DND-41 (cell line): ENCODE data around the gene POLR3G.

ENCODE experiments used
- CTCF ChIP-seq: IDR thresholded peaks from 2 replicates; pipeline ENCODE4 v1.5.1; 2012; ENCODE audit warnings: borderline replicate concordance, low read length, moderate library complexity, mild to moderate bottlenecking; ENCODE audit not compliant: poor library complexity, severe bottlenecking; ENCODE audit errors: extremely low read depth
- EZH2 ChIP-seq: IDR thresholded peaks from 3 replicates; pipeline ENCODE4 v1.6.1; 2012; ENCODE audit warnings: borderline replicate concordance, low read depth, mild to moderate bottlenecking, moderate library complexity, low read length, inconsistent platforms; ENCODE audit not compliant: severe bottlenecking

GRCh38 chr5:90546216-90546837, 71.7 kb downstream of the POLR3G start:
- TF ChIP-seq CTCF (no peak), EZH2 (no peak)
